ENCODE data around the gene MYRIP.

MYRIP gene

DNA sequence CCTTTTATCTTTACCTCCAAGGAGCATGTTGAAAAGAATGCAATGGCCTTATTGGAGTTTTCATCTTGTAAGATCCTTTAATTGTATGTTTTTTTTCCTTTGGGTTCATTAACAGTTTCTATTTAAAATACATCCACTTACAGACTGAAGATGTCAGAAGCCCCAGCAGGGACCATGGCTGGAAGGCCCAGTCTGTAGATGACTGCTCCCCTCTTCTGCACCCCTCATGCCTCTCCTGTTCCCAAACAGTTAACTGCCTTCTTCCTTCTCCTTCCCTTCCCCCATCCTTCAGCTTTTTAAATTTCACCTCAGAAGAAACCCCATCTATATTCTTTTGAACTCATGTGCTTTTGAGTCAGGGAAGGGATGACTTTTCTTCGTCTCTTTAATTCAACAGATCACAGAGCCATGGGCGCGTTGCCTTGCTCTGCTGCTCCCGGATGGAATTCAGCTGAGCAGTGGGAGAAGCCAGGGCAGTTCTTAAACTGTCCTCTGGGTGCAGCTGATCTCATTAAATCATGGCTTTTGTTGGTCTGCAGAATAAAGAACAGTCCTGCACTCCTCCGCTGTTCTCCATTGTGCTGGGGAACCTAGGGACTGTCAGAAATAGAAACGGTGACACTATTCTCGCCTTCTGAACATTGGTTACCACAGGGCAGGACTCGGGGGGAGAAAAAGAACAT is 428.6 kb downstream of the MYRIP start:
- H3K27me3 ChIP-seq (replicated peaks; ENCODE audit: control insufficient read depth, insufficient read depth, low read length): no peaks in the 10 kb centered on the region
- no peak overlapping the region for H3K4me3 ChIP-seq (replicated peaks; ENCODE audit: low read depth, low read length)
- no peaks in the 10 kb centered on the region for H3K36me3 ChIP-seq (ENCODE audit: control insufficient read depth, insufficient read depth, low read length)
- TF ChIP-seq, protein P1, sequence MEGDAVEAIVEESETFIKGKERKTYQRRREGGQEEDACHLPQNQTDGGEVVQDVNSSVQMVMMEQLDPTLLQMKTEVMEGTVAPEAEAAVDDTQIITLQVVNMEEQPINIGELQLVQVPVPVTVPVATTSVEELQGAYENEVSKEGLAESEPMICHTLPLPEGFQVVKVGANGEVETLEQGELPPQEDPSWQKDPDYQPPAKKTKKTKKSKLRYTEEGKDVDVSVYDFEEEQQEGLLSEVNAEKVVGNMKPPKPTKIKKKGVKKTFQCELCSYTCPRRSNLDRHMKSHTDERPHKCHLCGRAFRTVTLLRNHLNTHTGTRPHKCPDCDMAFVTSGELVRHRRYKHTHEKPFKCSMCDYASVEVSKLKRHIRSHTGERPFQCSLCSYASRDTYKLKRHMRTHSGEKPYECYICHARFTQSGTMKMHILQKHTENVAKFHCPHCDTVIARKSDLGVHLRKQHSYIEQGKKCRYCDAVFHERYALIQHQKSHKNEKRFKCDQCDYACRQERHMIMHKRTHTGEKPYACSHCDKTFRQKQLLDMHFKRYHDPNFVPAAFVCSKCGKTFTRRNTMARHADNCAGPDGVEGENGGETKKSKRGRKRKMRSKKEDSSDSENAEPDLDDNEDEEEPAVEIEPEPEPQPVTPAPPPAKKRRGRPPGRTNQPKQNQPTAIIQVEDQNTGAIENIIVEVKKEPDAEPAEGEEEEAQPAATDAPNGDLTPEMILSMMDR (IDR thresholded peaks at IDR 0.05; ENCODE audit: insufficient read depth, low read length, poor library complexity, severe bottlenecking): no peak
- DNase-seq (ENCODE audit: extremely low read depth, insufficient read length): no peak

DNA sequence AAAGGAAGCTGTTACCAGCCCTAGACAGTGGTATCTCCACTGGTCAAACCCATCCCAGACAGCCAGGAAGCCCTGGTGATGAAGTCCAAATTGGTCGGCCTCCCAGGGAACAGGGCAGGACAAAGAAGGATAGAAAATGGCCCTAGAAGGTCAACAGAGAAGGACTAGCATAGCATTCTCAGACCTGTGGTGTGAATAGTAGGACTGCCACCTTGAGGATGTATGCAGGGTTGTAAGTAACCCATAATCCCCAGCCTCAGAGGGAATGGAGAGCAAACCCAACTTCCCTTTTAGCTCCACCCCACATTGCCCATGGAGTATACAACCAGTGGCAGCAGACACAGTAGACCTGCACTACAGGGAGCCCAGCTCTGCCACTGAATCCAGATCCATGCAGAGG is 431.5 kb downstream of the MYRIP start:
- H3K4me3 ChIP-seq (replicated peaks; ENCODE audit: low read depth, low read length): no peak overlapping the region
- H3K36me3 ChIP-seq (ENCODE audit: control insufficient read depth, insufficient read depth, low read length): no peaks in the 10 kb centered on the region
- TF ChIP-seq, protein P1 (IDR thresholded peaks at IDR 0.05; ENCODE audit: insufficient read depth, low read length, poor library complexity, severe bottlenecking): no peak
- DNase-seq (ENCODE audit: extremely low read depth, insufficient read length): no peak
- no peaks in the 10 kb centered on the region for H3K27me3 ChIP-seq (replicated peaks; ENCODE audit: control insufficient read depth, insufficient read depth, low read length)

DNA sequence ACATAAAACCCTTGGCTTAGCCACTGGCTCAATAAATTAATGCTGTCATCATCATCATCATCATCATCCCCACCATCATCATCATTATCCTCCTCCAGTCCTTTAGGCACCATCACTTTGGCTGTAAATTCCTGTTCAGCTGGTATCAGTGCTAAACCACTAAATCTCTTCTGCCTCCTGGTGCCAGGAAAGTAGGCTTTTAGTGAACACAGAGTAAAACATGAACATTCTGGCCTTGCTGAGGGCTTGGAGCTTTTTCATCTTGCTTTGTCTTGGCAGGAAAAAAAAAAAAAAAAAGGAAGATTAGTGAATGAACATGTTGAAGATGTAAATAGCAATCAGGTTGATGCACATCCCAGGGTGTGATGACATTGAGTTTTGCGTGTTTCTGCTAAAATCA is 432.8 kb downstream of the MYRIP start:
- Histone ChIP-seq H3K36me3 (ENCODE audit: control insufficient read depth, insufficient read depth, low read length) (no peaks in the 10 kb centered on the region), H3K27me3 (replicated peaks; ENCODE audit: control insufficient read depth, insufficient read depth, low read length) (no peaks in the 10 kb centered on the region)

DNA sequence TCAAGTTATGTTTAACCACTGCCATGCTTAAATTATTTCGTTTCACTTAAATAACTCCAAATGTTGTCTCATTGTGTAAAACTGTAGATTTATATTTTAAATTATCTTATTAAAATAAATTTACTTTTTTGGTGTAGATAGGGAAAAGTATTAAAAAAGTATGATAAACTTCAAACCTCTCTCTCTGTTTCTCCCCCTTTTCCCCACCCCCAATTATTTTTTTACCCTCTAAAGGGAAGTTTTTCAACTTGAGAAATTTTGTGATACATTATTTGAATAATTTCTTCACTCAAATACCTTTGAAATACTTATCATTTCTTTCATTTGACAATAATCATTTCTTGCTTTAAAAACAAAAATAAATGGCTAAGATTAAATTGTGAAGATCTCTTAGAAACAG is 433.2 kb downstream of the MYRIP start:
- H3K36me3 ChIP-seq (ENCODE audit: control insufficient read depth, insufficient read depth, low read length): no peaks in the 10 kb centered on the region
- DNase-seq (ENCODE audit: extremely low read depth, insufficient read length): no peak
- H3K4me3 ChIP-seq (replicated peaks; ENCODE audit: low read depth, low read length): no peak overlapping the region
- H3K27me3 ChIP-seq (replicated peaks; ENCODE audit: control insufficient read depth, insufficient read depth, low read length): no peaks in the 10 kb centered on the region
- TF ChIP-seq, protein P1 (IDR thresholded peaks at IDR 0.05; ENCODE audit: insufficient read depth, low read length, poor library complexity, severe bottlenecking): no peak

More for the DNA sequence above, 432.8 kb downstream of the MYRIP start:
- no peak overlapping the region for H3K4me3 ChIP-seq (replicated peaks; ENCODE audit: low read depth, low read length)
- DNase-seq (ENCODE audit: extremely low read depth, insufficient read length): no peak
- TF ChIP-seq, protein P1 (IDR thresholded peaks at IDR 0.05; ENCODE audit: insufficient read depth, low read length, poor library complexity, severe bottlenecking): no peak

DNA sequence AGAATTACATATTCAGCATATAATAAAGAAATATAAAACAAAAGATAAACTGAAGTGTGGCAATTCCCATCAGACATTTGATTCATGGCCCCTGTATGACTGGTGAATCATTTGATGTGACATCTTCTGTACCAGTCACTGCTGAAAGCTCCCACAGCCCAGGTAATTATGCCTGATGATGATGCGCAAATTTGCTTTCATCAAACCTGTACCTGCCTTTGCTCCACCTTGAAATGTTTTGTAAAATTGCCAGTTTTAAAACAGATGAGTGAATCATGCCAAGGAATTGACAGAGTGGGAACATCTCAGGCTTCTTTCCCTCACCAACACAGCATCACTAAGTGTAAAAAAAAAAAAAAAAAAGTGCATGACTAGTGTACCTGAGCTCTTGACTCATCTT is 433.6 kb downstream of the MYRIP start:
- DNase-seq (ENCODE audit: extremely low read depth, insufficient read length): no peak
- Histone ChIP-seq H3K4me3 (replicated peaks; ENCODE audit: low read depth, low read length) (no peak overlapping the region), H3K36me3 (ENCODE audit: control insufficient read depth, insufficient read depth, low read length) (no peaks in the 10 kb centered on the region), H3K27me3 (replicated peaks; ENCODE audit: control insufficient read depth, insufficient read depth, low read length) (no peaks in the 10 kb centered on the region)
- TF ChIP-seq, protein P1 (IDR thresholded peaks at IDR 0.05; ENCODE audit: insufficient read depth, low read length, poor library complexity, severe bottlenecking): no peak

Measured in GM06990 (cell line).